SIG-M5 treated with dmso at 0.1 percent for 504 hours (cell line): Measurements from ENCODE around the gene BCAS1.

Experiments
- DNase-seq: peaks from one replicate; lab custom pipeline; 2025; ENCODE audit not compliant: unreplicated experiment; lab: John Stamatoyannopoulos, UW

Gene BCAS1

DNA sequence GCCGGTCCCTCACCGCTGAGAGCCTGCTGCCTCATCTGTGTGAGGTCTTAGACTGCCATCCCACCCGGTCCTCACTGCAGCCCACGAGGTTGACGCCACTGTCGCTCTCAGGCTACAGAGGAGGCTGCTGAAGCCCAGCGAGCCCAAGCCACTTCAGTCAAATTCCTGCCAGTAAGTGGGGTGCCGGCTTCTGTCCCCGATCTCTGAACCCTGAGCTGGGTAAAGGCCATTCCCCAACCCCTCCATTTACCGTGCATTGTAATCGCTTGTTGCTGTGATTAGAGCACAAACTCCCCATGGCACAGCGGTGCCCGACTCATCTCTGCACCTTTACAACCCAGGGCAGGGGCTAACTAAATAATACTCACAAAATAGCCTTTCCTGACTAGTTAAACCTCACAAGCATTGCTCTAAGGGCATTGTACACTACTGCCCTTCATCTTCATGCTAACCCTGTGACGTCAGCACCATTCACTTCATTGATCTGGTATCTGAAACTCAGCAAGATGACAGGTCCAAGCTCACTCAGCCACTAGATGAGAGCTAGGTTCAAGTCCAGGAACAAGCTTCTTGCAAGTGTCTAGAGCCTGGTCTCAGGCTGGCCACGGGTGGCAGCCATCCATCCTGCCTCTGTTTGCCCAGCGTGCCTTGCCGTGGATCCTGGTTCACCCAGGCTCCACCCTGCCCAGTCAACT lies 122.7 kb downstream of the BCAS1 start:
- DNase-seq: no peak

DNA sequence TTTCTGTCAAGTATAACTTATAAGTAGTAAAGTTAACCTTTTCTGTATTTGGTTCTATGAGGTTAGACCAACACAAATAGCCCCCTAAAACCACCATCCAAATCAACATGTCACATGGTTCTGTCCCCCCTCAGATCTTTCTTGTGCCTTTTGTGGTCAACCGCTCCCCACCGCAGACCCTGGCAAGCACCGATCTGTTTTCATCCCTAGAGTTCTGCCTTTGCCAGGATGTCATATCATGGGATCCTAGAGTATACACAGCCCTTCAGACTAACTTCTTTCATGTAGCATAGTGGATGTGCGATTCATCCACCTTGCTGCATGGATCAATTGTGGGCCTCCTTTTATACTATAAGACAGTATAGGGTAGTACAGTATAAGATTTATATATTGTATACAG lies 124.3 kb downstream of the BCAS1 start:
- DNase-seq: no peak

DNA sequence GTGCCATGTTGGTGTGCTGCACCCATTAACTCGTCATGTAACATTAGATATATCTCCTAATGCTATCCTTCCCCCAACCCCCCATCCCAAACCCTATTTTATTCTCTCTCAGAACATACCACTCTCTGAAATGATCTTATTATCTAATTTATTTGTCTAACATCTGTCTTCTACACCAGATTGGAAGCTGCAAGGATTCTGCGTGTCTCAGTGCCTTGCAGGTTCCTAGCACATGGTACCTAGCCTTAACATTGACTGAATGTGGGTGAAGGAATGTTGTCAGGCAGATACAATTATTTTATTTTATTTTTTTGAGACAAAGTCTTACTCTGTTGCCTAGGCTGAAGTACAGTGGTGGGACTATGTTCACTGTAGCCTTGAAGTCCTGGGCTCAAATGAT lies 124.9 kb downstream of the BCAS1 start:
- DNase-seq: no peak

DNA sequence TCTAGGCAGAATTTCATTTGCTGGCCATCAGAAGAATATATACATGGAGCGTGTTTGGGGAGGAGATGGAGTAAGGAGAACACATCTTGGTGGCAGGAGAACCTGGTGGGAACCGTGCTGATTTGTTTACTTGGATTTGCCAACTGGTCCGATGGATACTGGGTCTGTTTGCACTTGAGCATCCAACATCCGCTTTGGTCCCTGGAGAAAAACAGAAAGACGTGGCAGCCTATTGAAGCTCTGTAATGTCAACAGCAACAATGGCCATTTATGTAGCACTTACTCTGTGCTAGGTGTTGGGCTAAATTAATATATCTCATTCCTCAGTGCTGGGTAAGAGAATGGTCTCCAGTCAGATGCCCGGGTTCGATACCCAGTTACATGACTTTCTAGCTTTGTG lies 125.6 kb downstream of the BCAS1 start:
- no peak for DNase-seq

DNA sequence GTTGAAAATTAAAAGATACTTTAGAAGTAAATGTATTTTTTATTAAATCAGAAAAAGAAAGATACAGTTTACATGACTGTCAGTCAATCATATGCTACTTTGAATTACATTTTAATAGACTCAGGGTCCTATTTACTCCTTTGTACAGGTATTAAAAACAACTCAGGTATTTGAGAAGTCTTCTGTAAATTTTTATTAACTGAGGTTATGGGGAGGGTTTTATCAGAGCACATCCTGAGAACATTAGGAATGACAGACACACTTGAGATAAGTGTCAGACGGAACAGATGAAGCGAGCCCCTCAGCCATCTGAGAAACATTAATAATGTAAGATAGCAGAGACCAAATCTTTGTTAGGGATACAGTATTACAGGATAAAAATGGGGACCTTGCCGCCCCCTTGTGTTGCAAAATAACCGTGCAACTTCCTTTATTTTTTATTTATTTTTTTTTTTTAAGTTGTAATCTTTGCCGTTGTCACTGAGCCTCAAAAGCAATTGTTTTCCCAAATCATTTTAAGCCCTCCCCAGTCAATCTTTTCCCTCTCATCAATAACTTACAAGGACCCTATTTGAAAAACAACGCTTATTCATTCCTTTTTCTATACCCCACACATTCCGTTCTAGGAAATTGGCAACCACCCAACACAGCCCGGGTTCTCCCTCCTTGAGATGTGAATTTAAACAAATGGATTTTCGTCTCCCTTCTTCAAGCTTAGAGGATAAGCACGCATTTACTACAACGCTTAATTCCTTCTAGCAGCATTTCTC lies 126.7 kb downstream of the BCAS1 start:
- peak; percentile 92 for DNase-seq

DNA sequence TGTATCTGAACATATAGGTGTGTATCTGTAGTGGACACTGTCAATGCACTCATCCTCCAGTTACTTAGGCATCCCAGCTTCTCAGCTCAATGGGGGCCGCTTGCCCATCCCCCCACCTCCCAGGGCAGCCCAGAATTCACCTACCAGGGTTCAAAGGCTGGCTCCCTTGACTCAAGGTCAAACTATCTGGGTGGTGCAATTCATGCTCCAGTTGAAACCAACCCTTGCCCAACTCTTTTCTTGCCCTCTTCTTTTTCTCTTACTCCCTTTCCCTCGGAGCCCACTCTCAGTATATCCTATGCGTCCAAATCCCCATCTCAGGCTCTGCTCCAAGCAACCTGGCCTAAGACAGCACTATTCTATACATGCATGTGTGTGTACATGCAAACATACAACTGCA lies 127.4 kb downstream of the BCAS1 start:
- no peak for DNase-seq

DNA sequence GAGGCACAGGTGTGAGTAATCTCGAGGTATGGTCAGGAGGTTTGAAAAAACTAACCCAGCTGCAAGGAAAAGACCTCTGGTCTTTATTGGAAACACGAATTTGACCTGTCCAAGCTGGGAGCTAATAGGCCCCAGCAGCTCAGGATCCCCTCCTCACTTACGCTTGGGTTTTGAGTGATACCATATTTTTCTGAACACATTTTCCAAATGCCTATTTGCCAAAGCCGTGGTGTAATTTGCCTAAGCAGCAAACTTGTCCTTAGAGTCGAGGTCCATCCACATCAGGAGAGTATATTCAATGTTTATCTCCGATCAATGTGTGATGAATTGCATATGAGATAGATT lies 128.0 kb downstream of the BCAS1 start:
- no peak for DNase-seq

DNA sequence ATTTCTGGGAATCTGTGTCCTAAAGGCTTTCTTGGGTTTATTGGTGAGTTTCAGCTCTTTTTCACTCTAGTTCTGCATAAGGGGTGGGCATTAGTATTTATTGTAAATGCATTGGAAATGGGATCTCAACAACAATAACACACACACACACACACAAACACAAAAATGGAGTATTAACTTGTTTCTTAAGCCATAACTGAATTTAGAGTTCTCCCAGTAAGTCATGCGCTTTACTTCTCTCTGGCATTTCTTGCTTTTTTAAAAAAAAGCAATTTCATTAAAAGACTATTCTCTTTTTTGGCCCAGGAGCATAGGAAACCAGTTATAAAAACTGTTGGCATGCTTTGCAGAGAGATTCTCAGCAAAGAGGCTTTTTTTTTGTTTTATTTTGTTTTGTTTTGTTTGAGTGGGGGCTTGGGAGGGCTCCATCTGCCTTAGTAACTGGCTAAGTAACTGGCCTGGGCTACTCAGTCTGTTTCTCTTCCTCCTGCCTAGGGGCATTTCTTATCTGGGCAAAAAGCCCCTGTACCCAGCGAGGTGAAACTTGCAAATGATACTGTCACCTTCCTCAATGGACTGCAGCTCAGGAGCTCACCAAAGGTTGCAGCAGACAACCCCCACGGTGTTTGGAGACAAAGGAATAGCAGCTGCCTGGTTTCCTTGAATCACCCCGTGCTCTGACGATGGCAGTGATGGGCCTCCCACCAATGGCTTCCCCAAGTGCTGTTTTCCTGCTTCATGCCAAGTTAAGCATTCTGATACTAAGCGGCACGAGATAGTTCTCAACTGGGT lies 128.5 kb downstream of the BCAS1 start:
- no peak for DNase-seq

DNA sequence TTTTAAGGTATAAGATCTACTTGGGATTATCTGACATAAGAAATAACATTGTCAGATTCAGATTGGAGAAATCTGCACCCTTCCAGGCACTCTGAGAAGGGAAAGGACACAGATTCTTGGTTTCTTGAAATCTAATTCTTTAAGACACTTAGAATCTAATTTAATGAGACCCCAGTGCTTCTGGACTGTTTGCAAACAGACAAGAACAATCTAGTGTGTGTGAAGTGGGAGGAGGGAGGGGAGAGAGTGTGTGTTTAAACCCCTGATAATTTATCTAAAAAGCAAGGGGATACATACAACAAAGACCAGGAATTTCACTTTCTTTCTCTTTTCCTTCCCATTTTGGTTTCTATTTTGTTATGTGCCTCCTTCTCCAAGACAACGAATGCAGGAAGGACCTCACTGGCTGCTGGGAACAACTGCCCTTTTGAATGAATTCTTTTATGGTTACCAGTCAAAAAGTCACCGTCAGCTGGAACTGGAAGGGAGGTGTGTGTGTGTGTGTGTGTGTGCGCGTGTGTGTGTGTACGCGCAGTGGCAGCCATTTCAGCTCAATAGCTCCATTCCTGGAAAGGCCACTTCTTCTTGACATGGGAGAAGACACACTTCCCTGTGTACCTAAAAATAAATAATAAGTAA lies 129.4 kb downstream of the BCAS1 start:
- no peak for DNase-seq

DNA sequence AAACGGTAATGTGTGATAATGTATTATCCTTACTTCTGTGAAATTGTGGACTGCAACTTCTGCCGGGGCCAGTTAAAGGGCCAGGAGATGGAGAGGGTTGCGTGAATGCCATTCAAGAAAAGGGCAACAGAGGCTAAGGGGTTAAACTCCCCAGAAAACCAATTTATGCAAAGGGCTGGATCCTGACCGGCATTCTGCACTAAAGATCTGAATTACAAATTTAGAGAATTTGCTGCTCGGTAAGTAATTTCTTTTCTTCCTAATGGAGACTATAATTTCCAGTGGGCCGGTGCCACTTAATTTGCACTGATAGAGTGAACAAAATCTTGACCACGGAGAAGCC lies 130.1 kb downstream of the BCAS1 start:
- no peak for DNase-seq

DNA sequence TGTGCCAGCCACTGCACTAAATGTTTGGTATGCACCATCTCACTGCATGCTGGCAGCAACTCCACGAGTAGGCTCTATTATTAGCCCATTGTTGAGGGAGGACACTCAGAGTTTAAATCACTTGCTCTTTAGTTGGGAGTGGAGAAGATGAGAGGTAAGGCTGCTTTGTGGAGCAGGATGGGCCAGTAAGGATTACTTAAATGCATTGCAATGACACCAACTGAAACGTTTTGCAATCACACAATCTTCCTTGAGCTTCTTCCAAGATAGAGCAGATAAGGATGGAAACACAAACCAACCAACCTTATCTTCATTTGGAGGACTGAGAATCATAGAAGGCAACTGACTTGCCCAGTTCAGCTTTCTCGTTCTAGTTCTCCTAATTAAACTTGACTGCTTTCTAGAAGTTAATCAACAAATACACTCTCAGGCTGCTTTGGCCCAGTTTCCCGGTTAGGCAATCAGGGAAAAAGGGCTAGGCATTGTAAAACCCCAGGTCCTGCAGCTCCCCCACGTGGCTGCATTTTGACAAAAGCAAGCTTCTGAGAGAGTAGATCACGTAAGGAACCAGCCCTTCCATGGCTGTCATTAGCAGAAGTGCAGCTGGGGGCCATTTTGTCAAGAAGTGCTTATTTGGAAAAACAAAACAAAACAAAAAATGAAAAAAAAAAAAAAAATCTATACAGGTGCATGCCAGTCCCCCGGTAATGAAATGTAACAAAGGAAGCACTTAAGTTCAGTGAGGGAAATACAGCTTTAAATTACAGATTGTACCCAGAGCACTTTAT lies 130.6 kb downstream of the BCAS1 start:
- peak; percentile 100 for DNase-seq

DNA sequence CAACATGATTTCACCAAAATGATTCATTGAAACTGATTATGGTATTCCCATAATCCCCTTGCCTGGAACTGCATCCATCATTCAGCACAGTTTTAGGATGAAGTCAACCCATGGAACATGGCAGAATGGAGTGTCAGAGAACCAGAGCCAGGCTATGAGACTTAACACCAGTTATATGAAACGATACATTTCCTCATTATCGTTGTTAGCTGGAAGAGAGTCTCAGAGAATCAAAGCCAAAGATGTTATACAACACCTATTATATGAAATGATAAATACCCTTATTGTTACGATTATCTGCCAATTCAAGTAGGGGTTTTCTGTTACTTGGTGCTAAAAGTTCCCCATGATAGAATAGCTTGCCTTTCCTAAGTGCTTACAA lies 131.2 kb downstream of the BCAS1 start:
- no peak for DNase-seq

DNA sequence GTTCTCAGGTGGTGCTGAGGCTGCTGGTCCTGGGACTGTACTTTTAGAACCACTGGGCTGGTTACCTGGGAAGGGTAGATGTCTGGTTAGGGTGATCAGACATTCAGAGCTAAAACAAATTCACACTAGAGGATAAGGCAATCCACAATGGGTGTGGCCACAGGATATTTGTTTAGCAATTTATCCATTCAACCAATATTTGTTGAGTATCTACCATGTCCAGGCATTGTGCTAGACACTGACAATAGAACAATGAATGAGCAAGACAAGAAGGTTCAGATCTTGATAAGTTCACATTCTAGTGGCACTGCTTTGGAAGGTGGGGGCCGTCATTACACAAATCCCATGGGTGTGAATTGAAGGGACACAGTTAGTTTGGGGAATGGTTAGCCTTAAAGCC lies 131.7 kb downstream of the BCAS1 start:
- peak; percentile 63 for DNase-seq

DNA sequence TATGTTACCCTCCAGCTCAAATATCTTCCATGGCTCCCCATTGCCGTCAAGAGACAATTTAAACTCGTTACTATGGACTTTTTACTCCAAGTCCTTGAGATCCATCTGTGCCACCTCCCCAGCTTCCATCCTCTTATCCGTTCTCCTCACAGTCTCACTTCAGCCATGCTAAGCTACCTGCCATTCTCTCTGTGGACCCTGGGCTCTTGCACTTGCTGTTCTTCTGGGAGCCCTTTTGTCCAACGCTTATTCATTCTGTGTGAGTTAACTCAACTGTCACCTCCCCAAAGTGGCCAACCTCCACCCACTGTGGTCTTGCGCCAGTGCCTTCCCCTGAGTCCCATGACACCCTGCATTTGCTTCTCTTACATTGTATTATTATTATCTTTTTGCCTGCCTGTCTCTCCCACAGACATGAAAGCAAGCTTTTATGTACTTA lies 132.4 kb downstream of the BCAS1 start:
- no peak for DNase-seq

DNA sequence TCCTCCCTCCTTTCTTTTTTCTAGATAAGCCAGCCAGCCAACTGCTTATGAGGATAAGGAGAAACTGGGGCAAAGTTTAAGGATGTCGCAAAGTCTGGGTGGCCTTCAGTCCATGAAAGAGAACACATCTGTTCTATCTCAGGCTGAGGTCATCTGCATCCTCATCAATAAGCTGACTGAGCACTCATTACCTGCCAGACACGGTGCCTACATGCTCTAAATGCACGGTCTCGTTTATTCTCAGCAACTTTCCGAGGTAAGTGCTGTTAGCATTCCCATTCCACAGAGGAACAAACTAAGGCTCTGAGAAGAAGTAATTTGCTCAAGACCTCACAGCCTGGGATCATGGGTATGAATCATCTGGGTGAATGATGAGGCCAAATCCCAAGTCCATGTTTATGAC lies 133.1 kb downstream of the BCAS1 start:
- no peak for DNase-seq

DNA sequence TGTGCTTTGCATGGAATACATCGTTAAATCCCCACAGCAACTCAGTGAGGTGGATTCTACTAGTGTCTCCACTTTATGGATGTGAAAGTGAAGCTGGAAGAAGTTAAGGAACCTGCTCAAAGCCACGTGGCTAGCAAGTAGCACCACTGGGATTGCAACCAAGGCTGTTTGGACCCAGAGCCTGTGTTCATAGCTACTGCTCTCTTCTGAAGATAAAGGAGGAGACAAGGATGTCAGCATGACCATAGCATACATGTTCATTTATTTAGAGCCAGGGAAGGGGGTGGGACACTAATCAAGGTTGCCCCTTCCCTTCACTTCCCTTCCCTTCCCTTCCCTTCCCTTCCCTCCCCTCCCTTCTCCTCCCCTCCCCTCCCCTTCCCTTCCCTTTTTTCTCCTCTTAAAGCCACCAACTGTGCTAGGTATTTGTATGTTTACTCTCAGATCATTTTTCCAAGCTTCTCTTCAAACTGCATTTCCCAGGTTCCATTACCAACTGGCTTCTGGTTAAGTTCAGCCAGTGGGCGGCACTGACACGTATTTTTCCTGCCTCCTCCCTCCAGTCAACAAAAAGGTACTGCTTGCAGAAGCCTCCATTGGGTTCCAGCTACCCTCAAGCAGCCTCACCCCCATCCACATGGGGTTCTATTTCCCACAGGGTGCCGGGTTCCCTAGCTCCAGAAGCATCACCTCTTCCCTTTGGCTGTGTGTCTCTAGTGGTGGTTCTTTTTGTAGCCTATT lies 134.9 kb downstream of the BCAS1 start:
- DNase-seq: peak; percentile 59

DNA sequence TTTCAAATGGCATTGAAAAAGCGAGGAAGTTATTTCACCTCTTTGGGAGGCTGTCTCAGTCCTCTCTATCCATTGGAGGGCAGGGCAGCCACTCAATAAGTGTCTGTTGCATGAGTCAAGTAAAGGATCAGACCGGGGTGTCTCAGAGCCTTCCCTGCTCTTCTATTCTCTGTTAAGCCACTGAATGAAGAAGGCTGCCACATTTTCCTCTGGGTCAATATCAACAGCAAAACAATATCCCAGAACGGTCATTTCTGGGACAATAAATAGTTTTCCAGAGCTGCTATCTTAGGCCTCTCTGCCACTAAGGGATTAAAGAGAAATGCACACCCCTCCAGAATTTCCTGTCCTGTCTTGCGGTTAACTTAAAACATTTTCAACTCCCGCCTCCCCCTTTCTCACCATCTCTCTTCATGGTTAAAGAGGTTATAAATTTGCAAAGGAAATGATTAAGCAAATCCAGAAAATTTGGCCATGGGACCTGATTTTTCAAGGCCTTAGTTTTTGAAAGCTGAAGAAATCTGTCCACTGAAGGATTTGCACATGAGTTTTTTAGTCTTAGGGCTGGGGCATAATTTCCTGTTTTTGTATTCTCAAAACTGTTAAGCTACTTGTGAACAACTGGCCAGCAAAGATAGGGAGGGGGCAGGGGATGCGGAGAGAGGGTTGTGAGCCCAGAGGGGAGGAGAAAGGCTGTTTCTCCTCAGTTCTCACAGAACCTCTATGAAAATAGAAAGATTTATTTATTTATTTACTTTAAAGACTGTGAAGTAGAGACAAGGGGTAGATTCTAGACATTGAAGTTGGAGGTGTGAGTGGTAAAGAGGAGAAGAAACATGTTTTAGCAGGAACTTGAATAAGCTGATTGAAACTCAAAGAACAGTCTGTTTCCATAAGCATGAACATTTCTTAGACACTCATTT lies 135.7 kb downstream of the BCAS1 start:
- DNase-seq: peak; percentile 89

DNA sequence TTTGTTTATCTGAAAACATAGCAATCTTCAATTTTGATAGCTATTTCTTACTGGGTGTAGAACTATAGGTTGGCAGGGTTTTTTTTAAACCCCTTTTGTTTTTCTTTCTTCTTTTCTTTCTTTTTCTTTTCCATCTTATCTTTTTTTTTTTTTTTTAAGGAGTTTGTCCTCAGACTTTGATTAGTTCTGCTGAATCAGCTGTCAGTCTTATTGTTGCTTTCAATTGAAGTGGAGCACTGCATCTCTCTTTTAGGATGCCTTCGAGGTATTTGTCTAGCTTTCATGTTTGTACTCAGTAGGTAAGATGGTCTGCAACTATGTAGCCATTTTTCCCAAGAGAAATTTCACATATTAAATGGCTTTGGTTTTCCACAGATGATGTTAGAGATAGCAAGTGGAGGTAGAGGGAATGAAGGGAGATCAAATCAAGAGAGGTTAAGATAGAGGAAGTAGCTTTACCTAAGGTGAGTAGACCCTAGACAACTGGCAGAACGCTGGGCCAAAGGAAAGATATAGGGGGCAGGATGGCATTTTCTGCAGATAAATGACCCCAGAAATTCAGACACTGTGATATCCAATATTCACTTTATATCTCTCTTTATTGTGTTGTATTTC lies 137.1 kb downstream of the BCAS1 start:
- no peak for DNase-seq
